GM12865 (cell line): ENCODE data around the gene CCDC150.

Experiments
- DNase-seq: peaks from one replicate; pipeline ENCODE4 v3.0.0; 2010; ENCODE audit warnings: low read depth
- H3K4me3 ChIP-seq: 2 replicates; pipeline ENCODE4 v1.5.1; 2011; ENCODE audit warnings: mild to moderate bottlenecking, low read depth, low read length, control low read depth
- CTCF ChIP-seq: IDR thresholded peaks from 2 replicates; pipeline ENCODE4 v1.5.1; 2011; ENCODE audit warnings: low read length, control low read depth, low read depth, inconsistent platforms; ENCODE audit not compliant: insufficient read depth; ENCODE audit errors: missing control alignments

CCDC150 gene

GRCh38 chr2:196617430-196617829, 22.1 kb upstream of the CCDC150 start:
- TF ChIP-seq CTCF: no peak
- H3K4me3 ChIP-seq: no peak overlapping the region
- DNase-seq: no peak

GRCh38 chr2:196618661-196619060, 20.9 kb upstream of the CCDC150 start:
- DNase-seq: no peak
- TF ChIP-seq CTCF: no peak
- H3K4me3 ChIP-seq: no peak overlapping the region

DNA sequence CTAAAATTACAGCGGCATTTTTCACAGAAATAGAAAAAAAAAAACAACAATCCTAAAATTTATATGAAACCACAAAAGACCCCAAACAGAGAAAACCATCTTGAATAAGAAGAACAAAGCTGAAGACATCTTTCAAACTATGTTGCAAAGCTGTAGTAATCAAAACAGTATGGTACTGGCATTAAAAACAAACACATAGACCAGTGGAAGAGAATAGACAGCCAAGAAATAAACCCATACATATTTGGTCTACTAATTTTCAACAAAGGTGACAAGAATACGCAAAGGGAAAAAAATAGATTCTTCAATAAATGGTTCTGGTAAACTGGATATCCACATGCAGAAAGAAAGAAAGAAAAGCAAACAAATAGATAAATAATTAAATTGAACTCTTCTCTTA, 9.0 kb upstream of the CCDC150 start:
- DNase-seq: no peak
- no peak overlapping the region for H3K4me3 ChIP-seq
- TF ChIP-seq CTCF: no peak

- no peak for TF ChIP-seq CTCF
- H3K4me3 ChIP-seq: no peak overlapping the region
- DNase-seq: no peak
These were observed 4.4 kb upstream of the CCDC150 start for GRCh38 chr2:196635156-196635555.

DNA sequence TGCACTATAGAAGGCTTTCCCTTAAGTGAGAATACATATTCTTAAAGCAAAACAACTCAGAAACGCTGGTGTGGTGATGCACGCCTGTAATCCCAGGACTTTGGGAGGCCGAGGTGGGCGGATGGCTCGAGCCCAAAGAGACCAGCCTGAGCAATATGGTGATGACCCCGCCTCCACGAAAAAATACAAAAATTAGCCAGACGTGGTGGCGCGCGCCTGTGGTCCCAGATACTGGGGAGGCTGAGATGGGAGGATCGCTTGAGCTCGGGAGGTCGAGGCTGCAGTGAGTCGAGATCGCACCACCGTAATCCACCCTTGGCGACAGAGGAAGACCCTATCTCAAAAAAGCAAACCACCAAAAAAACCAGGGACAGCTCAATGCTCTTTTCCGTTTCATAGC, 750 bp upstream of the CCDC150 start:
- H3K4me3 ChIP-seq: peak overlapping the region; percentile 54; the same call in 1 of the 2 replicates
- DNase-seq: no peak
- TF ChIP-seq CTCF: no peak

- TF ChIP-seq CTCF: no peak
- H3K4me3 ChIP-seq: peak overlapping the region; percentile 68
- DNase-seq: no peak
These were observed 575 bp downstream of the CCDC150 start for GRCh38 chr2:196640031-196640548.

GRCh38 chr2:196649202-196649601, 9.7 kb downstream of the CCDC150 start:
- H3K4me3 ChIP-seq: no peak overlapping the region
- no peak for TF ChIP-seq CTCF
- no peak for DNase-seq
